Mucosa of stomach (tissue), 1 donor: ENCODE results near the gene CDRT4.

Experiments
- H3K27me3 ChIP-seq: one replicate; pipeline ENCODE4 v1.7.0; 2013; ENCODE audit warnings: mild to moderate bottlenecking, low read length; ENCODE audit not compliant: control insufficient read depth, insufficient read depth
- H3K36me3 ChIP-seq: one replicate; pipeline ENCODE4 v1.7.0; 2013; ENCODE audit warnings: low read length; ENCODE audit not compliant: control insufficient read depth, insufficient read depth
- H3K4me1 ChIP-seq: one replicate; pipeline ENCODE4 v1.7.0; 2013; ENCODE audit warnings: mild to moderate bottlenecking, low read length; ENCODE audit not compliant: control insufficient read depth, insufficient read depth
- H3K4me3 ChIP-seq: one replicate; pipeline ENCODE4 v1.7.0; 2013; ENCODE audit warnings: low read length
- H3K9ac ChIP-seq: one replicate; pipeline ENCODE4 v1.7.0; 2013; ENCODE audit warnings: mild to moderate bottlenecking, low read length, moderate library complexity
- H3K9me3 ChIP-seq: one replicate; pipeline ENCODE4 v1.7.0; 2013; ENCODE audit warnings: mild to moderate bottlenecking, low read length, moderate library complexity; ENCODE audit not compliant: control insufficient read depth
- donor health status: Pancreatic carcinoma.

Gene CDRT4

DNA sequence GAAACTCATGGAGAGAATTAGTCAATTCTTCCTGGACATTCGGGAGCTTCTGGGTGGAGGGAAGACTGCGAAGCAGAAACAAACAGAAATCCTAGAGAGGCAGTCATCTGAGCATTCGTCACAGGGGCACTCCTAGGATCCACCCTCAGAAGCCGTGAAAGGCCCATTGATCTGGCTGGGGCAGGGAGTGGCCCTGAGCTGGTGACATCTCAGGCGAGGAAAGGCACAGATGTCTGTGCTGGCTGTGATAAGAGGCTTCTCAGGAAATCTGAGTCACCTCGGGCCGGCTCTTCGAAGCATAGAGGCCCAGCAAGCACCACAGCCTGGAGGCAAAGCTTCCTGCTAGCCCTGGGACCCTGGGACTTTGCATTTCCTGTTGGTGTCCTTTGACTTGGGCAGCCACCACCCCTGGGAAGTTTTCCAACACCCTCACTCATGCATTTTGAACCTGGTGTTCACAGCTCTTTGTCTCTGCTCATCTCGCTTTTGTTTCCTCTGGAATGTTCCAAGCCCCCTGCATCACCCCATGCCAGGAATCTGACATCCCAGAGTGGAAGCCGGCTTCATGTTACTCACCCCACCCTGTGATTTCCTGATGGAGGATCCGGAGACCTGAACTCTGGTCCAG, 23.3 kb upstream of the CDRT4 start:
- Histone ChIP-seq H3K4me3 (no peak overlapping the region), H3K27me3 (no peaks in the 10 kb centered on the region), H3K36me3 (no peaks in the 10 kb centered on the region), H3K9ac (no peak overlapping the region), H3K4me1 (no peaks in the 10 kb centered on the region), H3K9me3 (no peaks in the 10 kb centered on the region)

GRCh38 chr17:15488557-15488956, 21.1 kb upstream of the CDRT4 start:
- H3K9ac ChIP-seq: no peak overlapping the region
- no peak overlapping the region for H3K4me3 ChIP-seq
- no peaks in the 10 kb centered on the region for H3K4me1 ChIP-seq
- H3K27me3 ChIP-seq: no peaks in the 10 kb centered on the region
- H3K36me3 ChIP-seq: no peaks in the 10 kb centered on the region
- no peaks in the 10 kb centered on the region for H3K9me3 ChIP-seq

- H3K4me1 ChIP-seq: no peaks in the 10 kb centered on the region
- peaks cover 4% of the 10 kb centered on the region for H3K36me3 ChIP-seq
- no peak overlapping the region for H3K9ac ChIP-seq
- no peaks in the 10 kb centered on the region for H3K27me3 ChIP-seq
- H3K4me3 ChIP-seq: no peak overlapping the region
- H3K9me3 ChIP-seq: no peaks in the 10 kb centered on the region
Measured at GRCh38 chr17:15485045-15485444, 17.6 kb upstream of the CDRT4 start.

- peaks cover 4% of the 10 kb centered on the region for H3K36me3 ChIP-seq
- no peaks in the 10 kb centered on the region for H3K4me1 ChIP-seq
- no peak overlapping the region for H3K9ac ChIP-seq
- H3K4me3 ChIP-seq: no peak overlapping the region
- no peaks in the 10 kb centered on the region for H3K9me3 ChIP-seq
- no peaks in the 10 kb centered on the region for H3K27me3 ChIP-seq
Measured at GRCh38 chr17:15483431-15483830, 16.0 kb upstream of the CDRT4 start.

GRCh38 chr17:15482476-15482875, 15.1 kb upstream of the CDRT4 start:
- H3K4me1 ChIP-seq: no peaks in the 10 kb centered on the region
- H3K9ac ChIP-seq: no peak overlapping the region
- H3K27me3 ChIP-seq: no peaks in the 10 kb centered on the region
- no peaks in the 10 kb centered on the region for H3K9me3 ChIP-seq
- H3K36me3 ChIP-seq: peaks cover 4% of the 10 kb centered on the region
- no peak overlapping the region for H3K4me3 ChIP-seq

DNA sequence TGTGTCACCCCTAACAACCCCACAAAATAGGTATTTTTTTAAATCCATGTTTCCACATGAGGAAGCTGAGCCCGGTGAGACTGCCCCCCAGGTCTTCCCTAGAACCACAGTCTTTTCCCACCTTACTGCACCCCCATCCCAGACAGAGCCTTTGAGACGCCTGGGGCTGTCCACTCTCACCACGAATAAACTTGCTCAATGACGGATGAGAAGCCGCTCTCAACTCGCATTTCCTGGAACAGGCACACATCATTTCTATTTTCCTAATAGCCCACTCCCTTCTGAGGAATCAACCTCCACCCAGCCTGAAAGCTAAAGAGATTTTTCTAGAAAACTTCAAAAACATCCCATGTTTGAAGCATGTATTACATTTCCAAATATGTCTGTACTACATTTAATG, 14.1 kb upstream of the CDRT4 start:
- H3K36me3 ChIP-seq: peaks cover 4% of the 10 kb centered on the region
- H3K9ac ChIP-seq: no peak overlapping the region
- no peaks in the 10 kb centered on the region for H3K4me1 ChIP-seq
- H3K4me3 ChIP-seq: no peak overlapping the region
- H3K27me3 ChIP-seq: no peaks in the 10 kb centered on the region
- H3K9me3 ChIP-seq: no peaks in the 10 kb centered on the region

DNA sequence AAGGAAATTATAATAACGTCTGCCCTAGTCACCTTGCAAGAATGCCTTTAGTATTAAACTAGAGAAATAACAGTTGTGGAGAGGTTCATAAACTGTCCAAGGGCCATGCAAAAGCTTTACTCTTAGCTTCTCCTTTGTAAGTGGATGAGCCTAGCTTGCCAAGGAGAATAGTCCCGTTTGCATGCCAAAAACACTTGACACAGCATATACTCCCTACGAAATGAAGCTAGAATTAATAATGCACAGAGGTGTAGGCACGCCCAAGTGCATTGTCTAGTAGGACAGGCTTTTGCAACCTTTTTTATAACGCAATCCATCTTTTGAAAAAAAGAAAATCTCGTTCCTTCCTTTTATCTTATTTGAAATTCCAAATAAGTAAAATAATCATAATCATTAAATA, 12.8 kb upstream of the CDRT4 start:
- H3K27me3 ChIP-seq: no peaks in the 10 kb centered on the region
- H3K9ac ChIP-seq: no peak overlapping the region
- H3K36me3 ChIP-seq: peaks cover 4% of the 10 kb centered on the region
- H3K4me1 ChIP-seq: no peaks in the 10 kb centered on the region
- H3K4me3 ChIP-seq: no peak overlapping the region
- H3K9me3 ChIP-seq: no peaks in the 10 kb centered on the region

DNA sequence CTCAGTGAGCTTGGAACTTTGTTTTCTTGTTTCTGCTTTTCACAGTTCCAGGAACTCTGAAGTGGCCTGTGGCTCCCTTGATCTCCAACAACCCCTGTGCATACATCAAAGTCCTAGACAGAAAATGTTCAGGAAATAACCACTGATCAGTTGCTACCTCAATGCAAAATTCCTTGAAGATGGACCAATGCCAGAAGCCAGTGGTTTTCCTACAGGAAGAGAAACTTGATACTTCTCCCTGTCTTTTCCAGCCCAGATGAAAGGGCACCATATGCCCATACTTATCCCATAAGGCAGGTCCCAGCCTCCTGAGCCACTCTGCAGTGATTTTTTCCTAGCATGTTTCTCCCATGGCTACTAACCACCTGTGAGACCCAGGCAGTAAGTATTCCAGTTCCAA, 12.3 kb upstream of the CDRT4 start:
- H3K4me1 ChIP-seq: no peaks in the 10 kb centered on the region
- H3K27me3 ChIP-seq: no peaks in the 10 kb centered on the region
- no peak overlapping the region for H3K4me3 ChIP-seq
- peaks cover 4% of the 10 kb centered on the region for H3K36me3 ChIP-seq
- no peak overlapping the region for H3K9ac ChIP-seq
- no peaks in the 10 kb centered on the region for H3K9me3 ChIP-seq

DNA sequence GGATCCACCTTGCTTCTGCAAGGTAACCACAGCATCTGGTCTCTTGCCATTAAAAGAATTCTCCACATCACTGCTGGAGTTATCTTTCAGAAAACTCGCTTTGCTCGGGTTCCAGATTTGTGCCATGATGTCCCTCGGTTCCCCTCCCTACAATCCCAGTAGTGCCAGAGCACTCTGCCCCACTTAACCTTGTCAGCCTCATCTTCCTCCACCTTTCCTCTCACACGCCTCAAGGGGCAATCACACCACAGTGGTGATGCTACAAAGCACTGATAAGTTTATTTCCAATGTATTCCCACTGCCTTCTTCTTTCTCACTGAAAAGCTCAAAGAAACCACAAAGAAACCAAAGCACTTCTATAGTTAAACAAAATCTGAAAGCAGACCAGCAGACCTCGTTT, 11.4 kb upstream of the CDRT4 start:
- Histone ChIP-seq H3K9me3 (no peaks in the 10 kb centered on the region), H3K36me3 (peaks cover 4% of the 10 kb centered on the region), H3K9ac (no peak overlapping the region), H3K27me3 (no peaks in the 10 kb centered on the region), H3K4me1 (no peaks in the 10 kb centered on the region), H3K4me3 (no peak overlapping the region)

DNA sequence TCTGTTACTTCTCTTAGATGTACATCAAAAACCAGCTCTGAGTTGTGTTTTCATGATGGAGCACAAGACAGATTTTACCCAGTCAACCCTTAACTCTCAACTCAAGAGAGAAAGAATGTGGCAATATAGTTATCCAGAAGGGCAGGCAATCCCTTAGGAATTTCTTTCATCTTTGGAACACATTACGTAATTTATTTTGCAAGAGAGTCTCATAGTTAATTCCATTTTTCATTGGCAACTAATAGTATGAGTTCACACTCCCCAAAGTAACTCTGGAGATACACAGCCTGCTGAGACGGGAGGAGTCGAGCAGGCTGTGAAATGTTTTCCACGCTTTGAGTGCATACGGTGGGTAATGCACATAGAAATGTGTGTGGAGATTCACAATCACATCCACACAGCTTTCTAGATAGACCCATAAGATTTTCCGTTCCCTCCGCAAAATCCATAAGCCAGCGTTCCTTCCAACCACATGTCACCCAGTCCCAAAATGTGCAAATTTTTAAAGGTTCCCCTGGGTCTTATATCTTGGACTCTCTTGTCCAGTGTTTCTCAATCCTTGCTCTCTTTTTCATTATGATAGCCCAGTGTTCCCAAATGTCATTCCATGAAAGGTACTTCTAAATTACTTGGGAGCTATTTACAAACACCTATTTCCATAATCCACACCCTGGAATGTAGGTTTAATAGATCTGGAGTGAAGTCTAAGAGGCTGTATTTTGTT, 8.4 kb upstream of the CDRT4 start:
- Histone ChIP-seq H3K36me3 (no peaks in the 10 kb centered on the region), H3K27me3 (no peaks in the 10 kb centered on the region), H3K9me3 (no peaks in the 10 kb centered on the region), H3K9ac (no peak overlapping the region), H3K4me1 (no peaks in the 10 kb centered on the region), H3K4me3 (no peak overlapping the region)

GRCh38 chr17:15472891-15473290, 5.5 kb upstream of the CDRT4 start:
- Histone ChIP-seq H3K9me3 (no peaks in the 10 kb centered on the region), H3K4me1 (no peaks in the 10 kb centered on the region), H3K4me3 (no peak overlapping the region), H3K36me3 (no peaks in the 10 kb centered on the region), H3K27me3 (no peaks in the 10 kb centered on the region), H3K9ac (no peak overlapping the region)

DNA sequence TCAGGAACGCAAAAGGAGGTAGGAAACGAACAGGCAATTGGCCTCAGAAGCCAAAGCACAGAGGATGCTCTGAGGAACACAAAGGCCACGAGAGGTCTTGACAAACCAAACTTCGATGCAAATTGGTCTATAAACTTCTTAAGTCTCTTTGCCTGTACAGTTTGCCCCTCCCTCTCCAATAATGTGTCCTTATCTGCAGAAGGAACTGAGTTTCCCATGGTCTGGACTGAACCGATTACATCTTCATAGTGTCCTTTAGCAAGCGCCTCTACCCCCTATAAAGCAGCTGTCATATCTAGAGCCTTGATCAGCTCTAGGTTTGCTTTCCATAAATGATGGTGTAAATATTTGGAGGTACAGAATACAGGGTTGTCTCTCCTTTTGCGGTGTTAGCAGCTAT, 3.1 kb upstream of the CDRT4 start:
- Histone ChIP-seq H3K4me1 (no peaks in the 10 kb centered on the region), H3K36me3 (no peaks in the 10 kb centered on the region), H3K9me3 (no peaks in the 10 kb centered on the region), H3K27me3 (no peaks in the 10 kb centered on the region), H3K9ac (no peak overlapping the region), H3K4me3 (no peak overlapping the region)
